SIG-M5 treated with dmso at 0.1 percent for 504 hours (cell line): Measurements from ENCODE around the gene INTS2.
"Not testable (repeated sequence)": the region's sequence is repeated elsewhere in the genome, so short reads cannot be mapped to it uniquely, and the experiment has no call there.

ENCODE experiments used
- DNase-seq: peaks from one replicate; lab custom pipeline; 2025; ENCODE audit not compliant: unreplicated experiment; lab: John Stamatoyannopoulos, UW

Gene INTS2

GRCh38 chr17:61897548-61898180, 30.1 kb downstream of the INTS2 start:
- DNase-seq, result no peak

- DNase-seq, result no peak
Measured at GRCh38 chr17:61895391-61895790, 32.4 kb downstream of the INTS2 start.

GRCh38 chr17:61894310-61894709, 33.5 kb downstream of the INTS2 start:
- DNase-seq, result not testable (repeated sequence)

- DNase-seq, result not testable (repeated sequence)
Measured at GRCh38 chr17:61887733-61888132, 40.0 kb downstream of the INTS2 start.

GRCh38 chr17:61885865-61886264, 41.9 kb downstream of the INTS2 start:
- peak; percentile 34 for DNase-seq

- no peak for DNase-seq
Measured at GRCh38 chr17:61884864-61885263, 42.9 kb downstream of the INTS2 start.

- no peak for DNase-seq
Measured at GRCh38 chr17:61880589-61881102, 47.1 kb downstream of the INTS2 start.

GRCh38 chr17:61878984-61879612, 48.7 kb downstream of the INTS2 start:
- no peak for DNase-seq

GRCh38 chr17:61878520-61878919, 49.3 kb downstream of the INTS2 start:
- no peak for DNase-seq

- DNase-seq, result no peak
Measured at GRCh38 chr17:61877837-61878236, 49.9 kb downstream of the INTS2 start.

- no peak for DNase-seq
Measured at GRCh38 chr17:61875804-61876203, 52.0 kb downstream of the INTS2 start.

- DNase-seq, result no peak
Measured at GRCh38 chr17:61875285-61875684, 52.5 kb downstream of the INTS2 start.

- no peak for DNase-seq
Measured at GRCh38 chr17:61874075-61874474, 53.7 kb downstream of the INTS2 start.

- DNase-seq, result no peak
Measured at GRCh38 chr17:61872099-61872498, 55.7 kb downstream of the INTS2 start.

- DNase-seq, result no peak
Measured at GRCh38 chr17:61869138-61869537, 58.6 kb downstream of the INTS2 start.

- no peak for DNase-seq
Measured at GRCh38 chr17:61868074-61868473, 59.7 kb downstream of the INTS2 start.

- no peak for DNase-seq
Measured at GRCh38 chr17:61867033-61867432, 60.7 kb downstream of the INTS2 start.

GRCh38 chr17:61863801-61864126, 64.0 kb downstream of the INTS2 start:
- no peak for DNase-seq

GRCh38 chr17:61862975-61863800, 64.6 kb downstream of the INTS2 start, which contains the start of gene BRIP1:
Gene BRIP1, minus strand, starts transcription at chr17:61863528. Its CDS starts 1,989 bp downstream, at chr17:61861539.
- DNase-seq, result peak; percentile 100

- peak; percentile 69 for DNase-seq
Measured at GRCh38 chr17:61862105-61862574, 65.6 kb downstream of the INTS2 start.

GRCh38 chr17:61860397-61860796, 67.4 kb downstream of the INTS2 start:
- not testable (repeated sequence) for DNase-seq

GRCh38 chr17:61856035-61856434, 71.7 kb downstream of the INTS2 start:
- DNase-seq, result no peak
